Measurements from ENCODE around the gene CCDC195. TPM values are rescaled to one million over a fixed set of nuclear protein-coding genes. Genes with fewer than 3 reads are reported as not detected.

Gene CCDC195
- total and polyA plus RNA-seq, 2 experiments from 2014 or later, result not detected

DNA sequence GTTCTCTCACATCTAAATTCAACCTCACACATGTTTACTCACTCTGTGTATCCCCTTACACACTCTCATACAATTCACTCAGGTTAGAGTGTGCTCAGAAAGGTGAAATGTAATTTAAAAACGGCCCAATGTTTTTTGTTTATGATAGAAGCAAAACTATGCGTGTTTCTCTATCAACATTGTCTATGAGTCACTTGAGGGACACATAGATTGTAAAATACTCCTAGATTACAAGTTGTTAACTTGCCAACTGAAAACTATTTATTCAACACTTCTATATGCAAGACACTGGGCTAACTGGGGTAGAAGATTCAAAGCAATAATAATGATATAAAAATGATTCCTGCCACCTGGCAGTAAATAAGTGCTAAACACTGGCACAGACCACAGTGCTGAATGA, 24.6 kb downstream of the CCDC195 start:
- no peaks in the 10 kb centered on the region for H3K9me2 ChIP-seq (ENCODE audit: insufficient read depth)
- TF ChIP-seq EZH2phosphoT487 (IDR thresholded peaks at IDR 0.05; ENCODE audit: insufficient read depth, low read depth), result no peak
- no peak for TF ChIP-seq EZH2 (IDR thresholded peaks at IDR 0.05; ENCODE audit: insufficient read depth, poor library complexity, severe bottlenecking)
- H4K20me1 ChIP-seq (ENCODE audit: insufficient read depth), result no peaks in the 10 kb centered on the region
- DNase-seq, result no peak
- no peak overlapping the region for H3K4me2 ChIP-seq (ENCODE audit: unreplicated experiment)
- H3K4me1 ChIP-seq (ENCODE audit: insufficient read depth), result no peaks in the 10 kb centered on the region
- no peak overlapping the region for H3K9ac ChIP-seq
- H3K27me3 ChIP-seq (replicated peaks; ENCODE audit: insufficient read depth), result no peaks in the 10 kb centered on the region
- no peak overlapping the region for H2AFZ ChIP-seq
- H3K79me2 ChIP-seq (ENCODE audit: insufficient read depth), result no peaks in the 10 kb centered on the region
- WGBS, 2 experiments (ENCODE audit: low coverage in 1 of 2, low lambda C conversion rate in 2 of 2, missing lambda C conversion rate in 2 of 2), result 49 to 57% methylated on average over 2 of the region's 2 CpGs
- in situ Hi-C loops (cut with MboI), result no loop called here
- H3K27ac ChIP-seq, result no peak overlapping the region
- H3K9me3 ChIP-seq (ENCODE audit: low read depth), result no peaks in the 10 kb centered on the region
- no peaks in the 10 kb centered on the region for H3F3A ChIP-seq (ENCODE audit: insufficient read depth)
- no peaks in the 10 kb centered on the region for H3K36me3 ChIP-seq (ENCODE audit: low read depth)
- H3K4me3 ChIP-seq, result no peak overlapping the region

DNA sequence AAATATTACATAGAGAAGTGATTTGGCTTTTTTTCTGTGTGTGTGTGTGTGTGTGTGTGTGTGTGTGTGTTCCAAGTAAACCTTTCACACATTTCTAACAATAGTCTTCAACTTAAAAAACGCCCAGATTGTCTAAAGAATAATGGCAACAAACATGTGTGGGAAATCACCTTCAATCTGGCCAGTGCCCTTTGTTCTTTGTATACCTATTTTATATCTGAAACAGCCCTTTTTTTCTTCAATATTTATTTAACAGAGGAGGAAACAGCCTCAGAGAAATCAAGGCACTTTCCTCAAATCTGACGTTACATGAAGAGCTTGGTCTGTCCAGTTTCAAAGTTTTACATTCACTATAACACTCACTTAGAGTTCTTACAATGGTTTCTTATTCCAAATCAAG, 25.3 kb downstream of the CCDC195 start:
- Histone ChIP-seq H3K9ac (no peak overlapping the region), H4K20me1 (ENCODE audit: insufficient read depth) (no peaks in the 10 kb centered on the region), H3K4me1 (ENCODE audit: insufficient read depth) (no peaks in the 10 kb centered on the region), H3K9me2 (ENCODE audit: insufficient read depth) (no peaks in the 10 kb centered on the region), H3K4me3 (no peak overlapping the region), H3K79me2 (ENCODE audit: insufficient read depth) (no peaks in the 10 kb centered on the region), H3K4me2 (ENCODE audit: unreplicated experiment) (no peak overlapping the region), H3F3A (ENCODE audit: insufficient read depth) (no peaks in the 10 kb centered on the region), H2AFZ (no peak overlapping the region), H3K9me3 (ENCODE audit: low read depth) (no peaks in the 10 kb centered on the region), H3K36me3 (ENCODE audit: low read depth) (no peaks in the 10 kb centered on the region), H3K27me3 (replicated peaks; ENCODE audit: insufficient read depth) (no peaks in the 10 kb centered on the region), H3K27ac (no peak overlapping the region)
- DNase-seq, result no peak
- WGBS, 2 experiments (ENCODE audit: low coverage in 1 of 2, low lambda C conversion rate in 2 of 2, missing lambda C conversion rate in 2 of 2), result 36 to 38% methylated on average over 2 of the region's 2 CpGs
- TF ChIP-seq EZH2 (IDR thresholded peaks at IDR 0.05; ENCODE audit: insufficient read depth, poor library complexity, severe bottlenecking) (no peak), EZH2phosphoT487 (IDR thresholded peaks at IDR 0.05; ENCODE audit: insufficient read depth, low read depth) (no peak)
- in situ Hi-C loops (cut with MboI), result no loop called here

DNA sequence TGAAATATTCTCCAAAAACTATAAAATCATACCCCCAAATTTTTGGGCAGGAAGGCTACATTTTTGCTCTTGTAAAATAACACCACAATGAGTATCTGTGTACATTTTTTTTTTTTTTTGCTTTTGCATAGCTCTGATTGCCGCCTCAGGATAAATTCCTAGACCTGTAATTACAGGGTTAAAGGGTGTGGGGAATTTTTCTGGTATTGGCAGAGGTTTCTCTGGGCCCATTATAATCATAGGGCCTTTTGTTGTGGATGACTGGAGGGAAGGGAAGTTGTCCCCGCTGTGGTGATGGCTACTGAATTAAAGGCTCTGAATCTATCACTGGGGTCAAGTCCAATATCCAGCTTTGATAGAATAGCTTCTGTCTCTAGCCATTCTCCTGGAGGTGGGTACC, 26.6 kb downstream of the CCDC195 start:
- Histone ChIP-seq H3F3A (ENCODE audit: insufficient read depth) (no peaks in the 10 kb centered on the region), H3K27me3 (replicated peaks; ENCODE audit: insufficient read depth) (no peaks in the 10 kb centered on the region), H3K4me2 (ENCODE audit: unreplicated experiment) (no peak overlapping the region), H3K4me3 (no peak overlapping the region), H3K4me1 (ENCODE audit: insufficient read depth) (no peaks in the 10 kb centered on the region), H4K20me1 (ENCODE audit: insufficient read depth) (no peaks in the 10 kb centered on the region), H3K36me3 (ENCODE audit: low read depth) (no peaks in the 10 kb centered on the region), H3K27ac (no peak overlapping the region), H2AFZ (no peak overlapping the region), H3K9me3 (ENCODE audit: low read depth) (no peaks in the 10 kb centered on the region), H3K9me2 (ENCODE audit: insufficient read depth) (no peaks in the 10 kb centered on the region), H3K9ac (no peak overlapping the region), H3K79me2 (ENCODE audit: insufficient read depth) (no peaks in the 10 kb centered on the region)
- in situ Hi-C loops (cut with MboI), result no loop called here
- no peak for DNase-seq
- 63 to 88% methylated on average over 2 of the region's 2 CpGs for WGBS, 2 experiments (ENCODE audit: low coverage in 1 of 2, low lambda C conversion rate in 2 of 2, missing lambda C conversion rate in 2 of 2)
- no peak for TF ChIP-seq EZH2 (IDR thresholded peaks at IDR 0.05; ENCODE audit: insufficient read depth, poor library complexity, severe bottlenecking)
- TF ChIP-seq EZH2phosphoT487 (IDR thresholded peaks at IDR 0.05; ENCODE audit: insufficient read depth, low read depth), result no peak

DNA sequence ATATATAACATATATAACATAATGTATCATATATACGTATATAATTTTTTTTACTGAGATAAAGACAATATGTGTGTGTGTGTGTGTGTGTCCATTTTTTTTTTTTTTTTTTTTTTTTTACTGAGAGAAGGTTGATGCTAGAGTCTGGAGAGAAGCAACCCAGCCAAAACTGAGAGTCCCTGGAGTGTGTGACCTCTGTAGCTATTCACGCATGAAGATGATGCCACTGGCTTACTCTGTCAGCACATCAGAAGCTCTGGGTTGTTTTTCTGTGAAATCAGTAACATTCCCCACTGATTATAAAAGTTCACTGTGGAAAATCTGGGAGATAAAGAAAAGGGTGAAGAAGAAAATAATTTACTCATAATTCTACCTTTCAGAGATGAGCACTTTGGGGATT, 27.2 kb downstream of the CCDC195 start:
- DNase-seq, result no peak
- H2AFZ ChIP-seq, result no peak overlapping the region
- H3K79me2 ChIP-seq (ENCODE audit: insufficient read depth), result no peaks in the 10 kb centered on the region
- H3K9me2 ChIP-seq (ENCODE audit: insufficient read depth), result no peaks in the 10 kb centered on the region
- H4K20me1 ChIP-seq (ENCODE audit: insufficient read depth), result no peaks in the 10 kb centered on the region
- H3K4me1 ChIP-seq (ENCODE audit: insufficient read depth), result no peaks in the 10 kb centered on the region
- H3K27ac ChIP-seq, result no peak overlapping the region
- H3K4me2 ChIP-seq (ENCODE audit: unreplicated experiment), result no peak overlapping the region
- H3K4me3 ChIP-seq, result no peak overlapping the region
- H3K27me3 ChIP-seq (replicated peaks; ENCODE audit: insufficient read depth), result no peaks in the 10 kb centered on the region
- in situ Hi-C loops (cut with MboI), result no loop called here
- H3F3A ChIP-seq (ENCODE audit: insufficient read depth), result no peaks in the 10 kb centered on the region
- no peaks in the 10 kb centered on the region for H3K36me3 ChIP-seq (ENCODE audit: low read depth)
- 94 to 100% methylated on average over 2 of the region's 2 CpGs for WGBS, 2 experiments (ENCODE audit: low coverage in 1 of 2, low lambda C conversion rate in 2 of 2, missing lambda C conversion rate in 2 of 2)
- no peak overlapping the region for H3K9ac ChIP-seq
- no peaks in the 10 kb centered on the region for H3K9me3 ChIP-seq (ENCODE audit: low read depth)
- TF ChIP-seq EZH2 (IDR thresholded peaks at IDR 0.05; ENCODE audit: insufficient read depth, poor library complexity, severe bottlenecking) (no peak), EZH2phosphoT487 (IDR thresholded peaks at IDR 0.05; ENCODE audit: insufficient read depth, low read depth) (no peak)

DNA sequence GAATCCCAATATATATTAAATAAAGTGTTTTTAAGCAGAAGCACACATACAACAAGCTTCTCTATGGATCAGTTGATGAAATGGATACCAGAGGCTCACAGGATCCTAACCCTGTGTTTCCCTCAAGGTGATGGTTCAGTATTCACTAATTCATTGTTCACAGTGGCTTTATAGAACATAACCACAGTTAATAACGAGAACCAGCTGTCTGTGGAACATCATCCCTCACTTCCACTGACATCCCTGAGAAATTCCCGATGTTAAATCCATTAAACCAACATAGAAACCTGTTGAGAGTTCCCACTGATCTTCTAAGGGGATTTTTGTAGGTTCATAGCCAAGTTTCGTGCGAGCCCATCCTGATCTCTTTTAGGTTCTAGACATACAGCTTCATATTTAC, 29.0 kb downstream of the CCDC195 start:
- Histone ChIP-seq H3K9me2 (ENCODE audit: insufficient read depth) (no peaks in the 10 kb centered on the region), H3K27ac (no peak overlapping the region), H2AFZ (no peak overlapping the region), H3F3A (ENCODE audit: insufficient read depth) (no peaks in the 10 kb centered on the region), H3K27me3 (replicated peaks; ENCODE audit: insufficient read depth) (no peaks in the 10 kb centered on the region), H3K4me3 (no peak overlapping the region), H3K36me3 (ENCODE audit: low read depth) (no peaks in the 10 kb centered on the region), H3K79me2 (ENCODE audit: insufficient read depth) (no peaks in the 10 kb centered on the region), H3K9me3 (ENCODE audit: low read depth) (no peaks in the 10 kb centered on the region), H3K4me2 (ENCODE audit: unreplicated experiment) (no peak overlapping the region), H3K4me1 (ENCODE audit: insufficient read depth) (no peaks in the 10 kb centered on the region), H3K9ac (no peak overlapping the region), H4K20me1 (ENCODE audit: insufficient read depth) (no peaks in the 10 kb centered on the region)
- DNase-seq, result no peak
- in situ Hi-C loops (cut with MboI), result no loop called here
- WGBS, 2 experiments (ENCODE audit: low coverage in 1 of 2, low lambda C conversion rate in 2 of 2, missing lambda C conversion rate in 2 of 2), result 34 to 38% methylated on average over 4 of the region's 4 CpGs
- TF ChIP-seq EZH2 (IDR thresholded peaks at IDR 0.05; ENCODE audit: insufficient read depth, poor library complexity, severe bottlenecking) (no peak), EZH2phosphoT487 (IDR thresholded peaks at IDR 0.05; ENCODE audit: insufficient read depth, low read depth) (no peak)
